COR-L47 (cell line): ENCODE results near the gene GJB4.
"Not testable (repeated sequence)": the region's sequence is repeated elsewhere in the genome, so short reads cannot be mapped to it uniquely, and the experiment has no call there.

Source experiments
- DNase-seq: peaks from one replicate; lab custom pipeline; 2025; lab: John Stamatoyannopoulos, UW

GJB4 gene

GRCh38 chr1:34800214-34800613 lies 40.7 kb downstream of the GJB4 start:
- DNase-seq, result no peak

- DNase-seq, result no peak
Measured at GRCh38 chr1:34803770-34804169, 44.2 kb downstream of the GJB4 start.

GRCh38 chr1:34806396-34806795 lies 46.9 kb downstream of the GJB4 start:
- no peak for DNase-seq

GRCh38 chr1:34808051-34808810 lies 48.7 kb downstream of the GJB4 start:
- DNase-seq, result no peak

GRCh38 chr1:34810781-34811180 lies 51.2 kb downstream of the GJB4 start:
- DNase-seq, result not testable (repeated sequence)
